SK-N-SH treated with all-trans-retinoic acid at 6 μM for 48 hours (cell line): Measurements from ENCODE around the gene HSPA9.

Source experiments
- ATAC-seq: fragments of 200-7000 bp; cut with Tn5 transposase; 3 replicates; pipeline ENCODE4 v1.9.1; 2020; ENCODE audit warnings: mild to moderate bottlenecking, moderate library complexity
- ARNTL ChIP-seq: fragments of 450-650 bp; formaldehyde crosslinking; IDR thresholded peaks from 2 replicates; pipeline ENCODE4 v1.5.0; 2020; ENCODE audit warnings: low read depth, mild to moderate bottlenecking, moderate library complexity, borderline replicate concordance
- BACH2 ChIP-seq: fragments of 250-450 bp; sonication (Bioruptor Pico); IDR thresholded peaks from 2 replicates; pipeline ENCODE4 v1.9.0; 2021; ENCODE audit warnings: mild to moderate bottlenecking, borderline replicate concordance
- CSRNP3 ChIP-seq: fragments of 250-450 bp; sonication (Bioruptor Pico); IDR thresholded peaks from 2 replicates; pipeline ENCODE4 v1.5.1; 2021; ENCODE audit warnings: mild to moderate bottlenecking, moderate library complexity
- ESRRG ChIP-seq: fragments of 250-450 bp; sonication (Bioruptor Pico); IDR thresholded peaks from 2 replicates; pipeline ENCODE4 v1.6.1; 2021; ENCODE audit warnings: mild to moderate bottlenecking
- GLIS3 ChIP-seq: fragments of 250-450 bp; sonication (Bioruptor Pico); IDR thresholded peaks from 2 replicates; pipeline ENCODE4 v1.5.0; 2020; ENCODE audit warnings: mild to moderate bottlenecking, moderate library complexity
- ISL1 ChIP-seq: fragments of 250-450 bp; sonication (Bioruptor Pico); IDR thresholded peaks from 2 replicates; pipeline ENCODE4 v2.1.2; 2022; ENCODE audit warnings: mild to moderate bottlenecking, moderate library complexity
- OSR1 ChIP-seq: fragments of 250-450 bp; sonication (Bioruptor Pico); IDR thresholded peaks from 2 replicates; pipeline ENCODE4 v1.8.0; 2022; ENCODE audit warnings: moderate library complexity, mild to moderate bottlenecking, inconsistent platforms
- PATZ1 ChIP-seq: fragments of 250-450 bp; sonication (Bioruptor Pico); IDR thresholded peaks from 2 replicates; pipeline ENCODE4 v1.8.0; 2020; ENCODE audit warnings: mild to moderate bottlenecking, moderate library complexity, borderline replicate concordance
- POU6F1 ChIP-seq: fragments of 250-450 bp; sonication (Bioruptor Pico); IDR thresholded peaks from 2 replicates; pipeline ENCODE4 v1.8.0; 2021; ENCODE audit warnings: low read depth, mild to moderate bottlenecking, moderate library complexity, borderline replicate concordance
- PPARA ChIP-seq: fragments of 250-450 bp; sonication (Bioruptor Pico); IDR thresholded peaks from 2 replicates; pipeline ENCODE4 v1.5.0; 2020; ENCODE audit warnings: mild to moderate bottlenecking, borderline replicate concordance
- RARB ChIP-seq: fragments of 250-450 bp; sonication (Bioruptor Pico); IDR thresholded peaks from 2 replicates; pipeline ENCODE4 v1.8.0; 2021; ENCODE audit warnings: mild to moderate bottlenecking, moderate library complexity
- TCF4 ChIP-seq: fragments of 250-450 bp; sonication (Bioruptor Pico); IDR thresholded peaks from 2 replicates; pipeline ENCODE4 v1.8.0; 2021; ENCODE audit warnings: mild to moderate bottlenecking, moderate library complexity, borderline replicate concordance
- TOX ChIP-seq: fragments of 250-450 bp; sonication (Bioruptor Pico); IDR thresholded peaks from 2 replicates; pipeline ENCODE4 v1.8.0; 2021; ENCODE audit warnings: mild to moderate bottlenecking, moderate library complexity, borderline replicate concordance
- TSHZ2 ChIP-seq: fragments of 250-450 bp; sonication (Bioruptor Pico); IDR thresholded peaks from 2 replicates; pipeline ENCODE4 v1.5.0; 2020; ENCODE audit warnings: mild to moderate bottlenecking, moderate library complexity
- ZC3H10 ChIP-seq: fragments of 250-450 bp; sonication (Bioruptor Pico); IDR thresholded peaks from 2 replicates; pipeline ENCODE4 v1.5.1; 2021; ENCODE audit warnings: mild to moderate bottlenecking, moderate library complexity
- ZFP30 ChIP-seq: fragments of 450-650 bp; formaldehyde crosslinking; IDR thresholded peaks from 2 replicates; pipeline ENCODE4 v1.5.0; 2022; ENCODE audit warnings: mild to moderate bottlenecking, moderate library complexity
- ZNF565 ChIP-seq: fragments of 450-650 bp; formaldehyde crosslinking; conservative IDR thresholded peaks from 2 replicates; pipeline ENCODE4 v1.5.0; 2020; ENCODE audit warnings: low read depth, mild to moderate bottlenecking, moderate library complexity
- ZNF70 ChIP-seq: fragments of 450-650 bp; formaldehyde crosslinking; IDR thresholded peaks from 2 replicates; pipeline ENCODE4 v1.5.0; 2020; ENCODE audit warnings: mild to moderate bottlenecking, moderate library complexity

The HSPA9 gene

GRCh38 chr5:138620663-138621224, 45.5 kb upstream of the HSPA9 start (continued):
- TF ChIP-seq CSRNP3 (CRISPR knock-in tag), result no peak
- no peak for TF ChIP-seq OSR1 (CRISPR knock-in tag)
- no peak for TF ChIP-seq ARNTL (CRISPR knock-in tag)
- TF ChIP-seq PPARA (CRISPR knock-in tag), result no peak

- TF ChIP-seq TSHZ2 (CRISPR knock-in tag) (no peak), ZNF70 (CRISPR knock-in tag) (no peak), RARB (CRISPR knock-in tag) (no peak), TOX (CRISPR knock-in tag) (no peak), ISL1 (no peak), TCF4 (no peak), ZC3H10 (CRISPR knock-in tag) (no peak), ZNF565 (CRISPR knock-in tag) (no peak), PATZ1 (CRISPR knock-in tag) (no peak), ARNTL (CRISPR knock-in tag) (no peak), ESRRG (CRISPR knock-in tag) (no peak)
These were observed 41.3 kb upstream of the HSPA9 start for GRCh38 chr5:138616508-138616907.

GRCh38 chr5:138615461-138615860, 40.3 kb upstream of the HSPA9 start:
- TF ChIP-seq CSRNP3 (CRISPR knock-in tag) (no peak), TOX (CRISPR knock-in tag) (no peak), TSHZ2 (CRISPR knock-in tag) (no peak), TCF4 (no peak)
- no peak for ATAC-seq

More at GRCh38 chr5:138616508-138616907, 41.3 kb upstream of the HSPA9 start:
- ATAC-seq, result no peak

GRCh38 chr5:138611678-138612218, 36.5 kb upstream of the HSPA9 start:
- TF ChIP-seq ARNTL (CRISPR knock-in tag) (no peak), PPARA (CRISPR knock-in tag) (no peak), ZFP30 (no peak), TCF4 (no peak), ZNF565 (CRISPR knock-in tag) (no peak), GLIS3 (CRISPR knock-in tag) (no peak), ZNF70 (CRISPR knock-in tag) (no peak), RARB (CRISPR knock-in tag) (no peak), POU6F1 (CRISPR knock-in tag) (no peak), OSR1 (CRISPR knock-in tag) (no peak), ESRRG (CRISPR knock-in tag) (no peak), TOX (CRISPR knock-in tag) (no peak), ZC3H10 (CRISPR knock-in tag) (no peak), BACH2 (CRISPR knock-in tag) (no peak)
- peak; percentile 52 for ATAC-seq
